Mesenchymal stem cell (in vitro differentiated cells and primary cell): ENCODE measurements around the gene CDAN1.
A peak's percentile ranks its signal among the peaks of the same experiment; 100 is the strongest.

Experiments
- DNase-seq: peaks from one replicate; pipeline ENCODE4 v3.0.0-alpha.2; 2013
- H2AFZ ChIP-seq: one replicate; pipeline ENCODE4 v1.6.1; 2013; ENCODE audit warnings: low read depth, mild to moderate bottlenecking, control low read depth, inconsistent platforms, low read length, moderate library complexity
- H2AK5ac ChIP-seq: 2 replicates; pipeline ENCODE4 v1.6.1; 2013; ENCODE audit warnings: low read length, moderate library complexity, mild to moderate bottlenecking, inconsistent platforms; ENCODE audit not compliant: severe bottlenecking
- H2BK120ac ChIP-seq: one replicate; pipeline ENCODE4 v1.6.1; 2013; ENCODE audit warnings: low read depth, mild to moderate bottlenecking, inconsistent platforms, low read length, moderate library complexity
- H2BK12ac ChIP-seq, 2 experiments: one replicate each; pipeline ENCODE4 v1.6.1; 2013; ENCODE audit warnings: inconsistent platforms in 2 of 2, low read length in 2 of 2, mild to moderate bottlenecking in 2 of 2, moderate library complexity in 2 of 2, control low read depth in 1 of 2
- H2BK15ac ChIP-seq: one replicate; pipeline ENCODE4 v1.6.1; 2013; ENCODE audit warnings: mild to moderate bottlenecking, low read depth, inconsistent platforms; ENCODE audit not compliant: poor library complexity, severe bottlenecking
- H2BK5ac ChIP-seq: 2 replicates; pipeline ENCODE4 v1.6.1; 2013; ENCODE audit warnings: low read depth, mild to moderate bottlenecking, low read length, control low read depth, inconsistent platforms; ENCODE audit not compliant: poor library complexity, severe bottlenecking
- H3K14ac ChIP-seq, 2 experiments: one replicate each; pipeline ENCODE4 v1.6.1; 2013; ENCODE audit warnings: inconsistent platforms in 2 of 2, low read length in 2 of 2, control low read depth in 1 of 2, mild to moderate bottlenecking in 1 of 2, moderate library complexity in 1 of 2
- H3K18ac ChIP-seq, 2 experiments: one replicate each; pipeline ENCODE4 v1.6.1; 2013; ENCODE audit warnings: inconsistent platforms in 2 of 2, low read length in 2 of 2, control low read depth in 1 of 2, low read depth in 1 of 2, mild to moderate bottlenecking in 1 of 2
- H3K23ac ChIP-seq, 2 experiments: one replicate each; pipeline ENCODE4 v1.6.1; 2013; ENCODE audit warnings: inconsistent platforms in 2 of 2, low read length in 2 of 2, mild to moderate bottlenecking in 2 of 2, moderate library complexity in 2 of 2, control low read depth in 1 of 2
- H3K27ac ChIP-seq: 2 replicates; pipeline ENCODE4 v1.5.1; 2013; ENCODE audit warnings: mild to moderate bottlenecking, moderate library complexity, low read length, control low read depth, inconsistent platforms; ENCODE audit not compliant: poor library complexity, severe bottlenecking
- H3K27me3 ChIP-seq, 2 experiments: 2 replicates each; pipeline versions ENCODE4 v1.6.1 to v1.7.0; 2013; ENCODE audit warnings: low read length in 2 of 2, mild to moderate bottlenecking in 2 of 2, moderate library complexity in 2 of 2, control low read depth in 1 of 2, inconsistent platforms in 1 of 2; ENCODE audit not compliant: control insufficient read depth in 1 of 2, insufficient read depth in 1 of 2
- H3K36me3 ChIP-seq, 2 experiments: 2 replicates each; pipeline versions ENCODE4 v1.6.1 to v1.7.0; 2013; ENCODE audit warnings: low read length in 2 of 2, control low read depth in 1 of 2, inconsistent platforms in 1 of 2, low read depth in 1 of 2, mild to moderate bottlenecking in 1 of 2; ENCODE audit not compliant: insufficient read depth in 2 of 2, control insufficient read depth in 1 of 2
- H3K4ac ChIP-seq, 2 experiments: one replicate each; pipeline ENCODE4 v1.6.1; 2013; ENCODE audit warnings: inconsistent platforms in 2 of 2, low read length in 2 of 2, mild to moderate bottlenecking in 2 of 2, moderate library complexity in 2 of 2, control low read depth in 1 of 2, low read depth in 1 of 2
- H3K4me1 ChIP-seq: 2 replicates; pipeline ENCODE4 v1.6.1; 2013; ENCODE audit warnings: low read depth, low read length, control low read depth; ENCODE audit not compliant: control insufficient read depth, insufficient read depth
- H3K4me2 ChIP-seq: 2 replicates; pipeline ENCODE4 v1.6.1; 2013; ENCODE audit warnings: low read length, mild to moderate bottlenecking, inconsistent platforms; ENCODE audit not compliant: poor library complexity, severe bottlenecking
- H3K4me3 ChIP-seq, 2 experiments: 2 replicates each; pipeline versions ENCODE4 v1.5.1 to v1.7.0; 2013; ENCODE audit warnings: low read length in 2 of 2, mild to moderate bottlenecking in 2 of 2, control low read depth in 1 of 2, low read depth in 1 of 2; ENCODE audit not compliant: insufficient read depth in 1 of 2
- H3K79me1 ChIP-seq: replicated peaks from 2 replicates; pipeline ENCODE4 v1.6.1; 2013; ENCODE audit warnings: mild to moderate bottlenecking, control low read depth, low read length, inconsistent platforms; ENCODE audit not compliant: poor library complexity, severe bottlenecking
- H3K9ac ChIP-seq: 2 replicates; pipeline ENCODE4 v1.7.0; 2013; ENCODE audit warnings: mild to moderate bottlenecking, low read length, moderate library complexity
- H3K9me3 ChIP-seq: 2 replicates; pipeline ENCODE4 v1.7.0; 2013; ENCODE audit warnings: mild to moderate bottlenecking, low read length; ENCODE audit not compliant: control insufficient read depth
- H4K8ac ChIP-seq: one replicate; pipeline ENCODE4 v1.6.1; 2013; ENCODE audit warnings: inconsistent platforms, mild to moderate bottlenecking, low read length, moderate library complexity
- H4K91ac ChIP-seq: one replicate; pipeline ENCODE4 v1.6.1; 2013; ENCODE audit warnings: mild to moderate bottlenecking, low read length, inconsistent platforms
- WGBS: methylation state at CpG from one replicate; pipeline ENCODE4 v1.1.7; 2013; ENCODE audit warnings: mixed read lengths; 5-methylcytosine and 5-hydroxymethylcytosine counted together

The CDAN1 gene

DNA sequence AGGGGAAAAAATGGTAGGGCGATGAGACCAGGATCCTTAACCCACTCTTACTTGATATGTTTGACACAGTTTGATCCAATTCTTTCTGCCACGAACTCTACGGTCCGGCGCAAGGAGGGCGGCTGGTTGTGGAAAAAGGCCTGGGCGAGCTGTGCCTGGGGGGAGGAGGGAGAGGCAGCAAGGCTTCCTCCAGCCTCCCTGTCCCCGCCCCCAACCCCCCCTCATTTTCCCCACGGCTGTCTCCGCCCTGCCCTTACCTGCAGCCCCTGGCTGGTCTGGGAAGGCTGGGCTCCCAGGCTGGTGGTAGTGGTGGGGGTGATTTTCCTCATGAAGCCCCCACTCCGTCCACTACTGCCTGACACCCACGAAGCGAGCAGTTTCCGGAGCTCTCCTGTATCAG is 8.0 kb downstream of the CDAN1 start:
- Histone ChIP-seq H3K27ac (no peak overlapping the region), H2AFZ (no peak overlapping the region), H2BK120ac (no peak overlapping the region), H3K9ac (no peak overlapping the region), H3K4me2 (no peak overlapping the region), H3K27me3 (no peaks in the 10 kb centered on the region), H3K79me1 (peaks cover 50% of the 10 kb centered on the region), H4K8ac (no peak overlapping the region), H2AK5ac (no peak overlapping the region), H3K4me1 (no peaks in the 10 kb centered on the region), H3K23ac (no peak overlapping the region), H4K91ac (no peak overlapping the region), H3K18ac (no peak overlapping the region), H2BK15ac (no peak overlapping the region), H2BK12ac (no peak overlapping the region), H3K14ac (no peak overlapping the region), H2BK5ac (no peak overlapping the region), H3K4me3 (no peak overlapping the region), H3K9me3 (no peaks in the 10 kb centered on the region), H3K4ac (no peak overlapping the region), H3K36me3 (peaks cover 90 to 95% of the 10 kb centered on the region in 2 experiments)
- no peak for DNase-seq
- WGBS: 70% methylated on average over 2 of the region's 14 CpGs

DNA sequence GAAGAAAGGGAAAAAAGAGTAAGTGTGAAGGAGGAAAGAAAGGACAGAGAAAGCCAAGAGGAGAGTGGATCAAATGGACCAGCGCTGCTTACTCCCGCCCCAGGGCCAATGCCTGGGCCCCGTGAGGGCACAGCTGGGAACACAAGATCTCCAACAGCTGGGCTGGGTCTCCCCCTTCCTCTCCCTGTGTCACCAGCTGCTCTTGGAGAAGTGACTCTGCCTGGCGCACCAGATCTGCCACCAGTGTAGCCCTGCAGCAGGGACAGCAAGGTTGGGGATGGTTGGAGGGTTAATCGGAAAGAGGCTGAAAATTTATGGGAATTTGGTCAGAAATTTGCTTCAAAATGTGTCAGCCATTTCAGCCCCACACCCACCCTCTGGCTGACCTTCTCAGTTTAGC is 8.4 kb downstream of the CDAN1 start:
- no peak overlapping the region for H2BK12ac ChIP-seq
- no peak overlapping the region for H4K8ac ChIP-seq
- H3K18ac ChIP-seq: no peak overlapping the region
- WGBS: 95% methylated on average over 3 of the region's 5 CpGs
- no peaks in the 10 kb centered on the region for H3K4me1 ChIP-seq
- no peak overlapping the region for H3K9ac ChIP-seq
- H4K91ac ChIP-seq: no peak overlapping the region
- H3K36me3 ChIP-seq: peaks cover 88 to 95% of the 10 kb centered on the region in 2 experiments
- no peak overlapping the region for H3K4me3 ChIP-seq
- H3K4me2 ChIP-seq: no peak overlapping the region
- no peak overlapping the region for H2BK120ac ChIP-seq
- no peaks in the 10 kb centered on the region for H3K27me3 ChIP-seq
- no peaks in the 10 kb centered on the region for H3K9me3 ChIP-seq
- no peak overlapping the region for H3K27ac ChIP-seq
- no peak overlapping the region for H2AK5ac ChIP-seq
- no peak overlapping the region for H3K14ac ChIP-seq
- H3K4ac ChIP-seq: no peak overlapping the region
- H2BK5ac ChIP-seq: no peak overlapping the region
- no peak overlapping the region for H2AFZ ChIP-seq
- no peak overlapping the region for H2BK15ac ChIP-seq
- peaks cover 47% of the 10 kb centered on the region for H3K79me1 ChIP-seq
- no peak for DNase-seq
- H3K23ac ChIP-seq: no peak overlapping the region

DNA sequence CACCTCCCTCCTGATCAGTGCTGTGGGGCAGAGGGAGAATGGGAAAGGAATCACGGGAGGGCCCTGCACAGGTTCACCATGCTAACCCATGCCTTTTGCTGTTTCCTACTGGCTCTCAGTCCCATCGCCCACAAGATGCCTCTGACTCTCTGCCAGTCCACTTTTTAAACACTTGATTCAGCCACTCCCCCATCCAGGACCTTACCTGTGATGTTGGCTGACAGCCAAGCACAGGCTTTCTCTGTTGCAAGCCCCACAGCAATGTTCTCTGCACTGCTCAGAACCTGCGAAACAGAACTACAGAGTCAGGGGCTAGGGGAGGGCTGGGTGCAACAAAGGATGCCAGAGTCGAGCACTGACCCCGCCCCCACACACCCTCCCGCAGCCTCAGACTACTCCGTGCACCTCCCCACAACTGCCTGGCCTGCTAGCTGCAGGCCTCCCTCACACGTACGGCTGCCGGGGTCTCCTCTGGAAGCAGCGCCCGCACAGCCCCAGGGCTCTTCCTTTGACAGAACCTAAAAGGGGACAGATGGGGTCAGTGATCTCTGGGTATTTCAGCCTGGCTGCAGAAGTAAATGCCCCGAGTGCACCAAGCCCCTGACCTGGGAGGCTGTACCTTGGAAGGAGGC is 9.1 kb downstream of the CDAN1 start:
- H2BK5ac ChIP-seq: no peak overlapping the region
- no peaks in the 10 kb centered on the region for H3K27me3 ChIP-seq
- H3K27ac ChIP-seq: no peak overlapping the region
- 93% methylated on average over 13 of the region's 13 CpGs for WGBS
- H3K14ac ChIP-seq: no peak overlapping the region
- no peak overlapping the region for H2BK12ac ChIP-seq
- no peak overlapping the region for H3K18ac ChIP-seq
- no peak overlapping the region for H4K91ac ChIP-seq
- no peaks in the 10 kb centered on the region for H3K4me1 ChIP-seq
- peaks cover 48% of the 10 kb centered on the region for H3K79me1 ChIP-seq
- H2BK15ac ChIP-seq: no peak overlapping the region
- H3K4me3 ChIP-seq: no peak overlapping the region
- no peak overlapping the region for H2AFZ ChIP-seq
- H3K9ac ChIP-seq: no peak overlapping the region
- no peak for DNase-seq
- no peak overlapping the region for H3K23ac ChIP-seq
- H2BK120ac ChIP-seq: no peak overlapping the region
- H3K4me2 ChIP-seq: no peak overlapping the region
- no peak overlapping the region for H4K8ac ChIP-seq
- H3K36me3 ChIP-seq: peaks cover 85 to 97% of the 10 kb centered on the region in 2 experiments
- H3K9me3 ChIP-seq: no peaks in the 10 kb centered on the region
- no peak overlapping the region for H2AK5ac ChIP-seq
- H3K4ac ChIP-seq: no peak overlapping the region

DNA sequence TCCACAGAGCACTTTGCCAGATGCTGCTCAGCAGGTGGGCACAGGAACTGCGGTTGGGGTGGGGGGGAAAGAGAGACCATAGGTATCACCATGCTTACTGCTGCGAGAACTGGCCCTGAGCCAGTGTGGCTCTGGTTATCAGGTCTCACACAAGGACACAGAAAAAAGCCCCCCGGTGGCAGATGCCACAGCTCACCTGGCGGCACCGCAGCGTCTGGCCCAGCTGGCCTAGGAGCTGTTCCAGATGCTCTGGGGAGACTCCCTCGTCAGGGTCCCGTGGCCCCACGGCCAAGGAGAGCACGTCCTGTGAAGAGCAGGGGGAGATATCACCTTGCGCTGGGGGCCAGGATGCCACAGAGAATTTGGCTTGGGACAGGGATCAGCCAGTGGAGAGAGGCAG is 10.8 kb downstream of the CDAN1 start:
- no peak overlapping the region for H3K27ac ChIP-seq

More for the DNA sequence above, 10.8 kb downstream of the CDAN1 start:
- no peak overlapping the region for H2BK15ac ChIP-seq
- H2BK5ac ChIP-seq: no peak overlapping the region
- H2AK5ac ChIP-seq: no peak overlapping the region
- H3K79me1 ChIP-seq: peaks cover 43% of the 10 kb centered on the region
- H4K91ac ChIP-seq: peak overlapping the region; percentile 31
- H3K9ac ChIP-seq: no peak overlapping the region
- no peaks in the 10 kb centered on the region for H3K9me3 ChIP-seq
- no peak overlapping the region for H3K14ac ChIP-seq
- DNase-seq: no peak
- H3K18ac ChIP-seq: no peak overlapping the region
- WGBS: 92% methylated on average over 11 of the region's 11 CpGs
- H2AFZ ChIP-seq: no peak overlapping the region
- H2BK120ac ChIP-seq: no peak overlapping the region
- H3K4me3 ChIP-seq: no peak overlapping the region
- H3K36me3 ChIP-seq: peaks cover 76 to 86% of the 10 kb centered on the region in 2 experiments
- H4K8ac ChIP-seq: no peak overlapping the region
- no peaks in the 10 kb centered on the region for H3K27me3 ChIP-seq
- no peak overlapping the region for H3K4me2 ChIP-seq
- no peaks in the 10 kb centered on the region for H3K4me1 ChIP-seq
- H3K4ac ChIP-seq: no peak overlapping the region
- no peak overlapping the region for H3K23ac ChIP-seq
- no peak overlapping the region for H2BK12ac ChIP-seq
